Erythroblast (primary cell): ENCODE measurements around the gene UBE2G2.

Source experiments
- DNase-seq, 2 experiments: peaks; one replicate each; lab custom pipeline; 2025; lab: John Stamatoyannopoulos, UW
- GATA1 ChIP-seq: IDR thresholded peaks from 2 replicates; pipeline ENCODE4 v1.6.1; 2011; ENCODE audit warnings: low read depth, mild to moderate bottlenecking, control low read depth, low read length, moderate library complexity
- POLR2A ChIP-seq: IDR thresholded peaks from 2 replicates; pipeline ENCODE4 v1.6.1; 2011; ENCODE audit warnings: mild to moderate bottlenecking, low read length

The UBE2G2 gene

DNA sequence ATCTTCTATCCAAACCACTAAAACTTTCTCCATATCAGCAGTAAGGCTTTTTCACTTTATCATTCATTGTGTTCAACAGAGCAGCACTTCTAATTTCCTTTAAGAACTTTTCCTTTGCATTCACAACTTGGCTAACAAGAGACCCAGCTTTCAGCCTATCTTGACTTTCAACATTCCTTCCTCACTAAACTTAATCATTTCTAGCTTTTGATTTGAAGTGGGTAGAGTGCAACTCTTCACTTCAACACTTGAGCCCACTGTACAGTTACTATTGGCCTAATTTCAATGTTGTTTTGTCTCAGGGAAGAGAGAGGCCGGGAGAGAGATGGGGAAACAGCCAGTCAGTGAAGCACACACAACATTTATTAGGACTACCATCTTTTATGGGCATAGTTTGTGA, 2.0 kb downstream of the UBE2G2 start:
- no peak for TF ChIP-seq GATA1
- TF ChIP-seq POLR2A = no peak
- DNase-seq = no peak

DNA sequence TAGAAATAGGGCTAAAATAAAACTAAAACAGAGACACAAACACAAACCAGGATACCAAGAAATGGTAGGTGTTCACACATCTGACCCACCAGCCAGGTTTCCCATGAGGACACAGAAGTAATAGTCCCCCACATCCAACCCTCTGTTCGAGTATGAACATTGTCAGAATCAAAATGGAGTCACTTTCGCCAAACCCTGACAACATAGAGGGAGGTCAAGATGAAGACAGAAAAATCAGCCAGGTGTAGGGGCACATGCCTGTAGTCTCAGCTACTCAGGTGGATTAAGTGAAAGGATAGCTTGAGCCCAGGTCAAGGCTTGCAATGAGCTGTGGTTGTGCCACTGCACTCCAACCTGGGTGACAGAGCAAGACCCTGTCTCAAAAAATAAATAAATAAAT, 3.8 kb downstream of the UBE2G2 start:
- DNase-seq = no peak
- no peak for TF ChIP-seq GATA1
- no peak for TF ChIP-seq POLR2A

DNA sequence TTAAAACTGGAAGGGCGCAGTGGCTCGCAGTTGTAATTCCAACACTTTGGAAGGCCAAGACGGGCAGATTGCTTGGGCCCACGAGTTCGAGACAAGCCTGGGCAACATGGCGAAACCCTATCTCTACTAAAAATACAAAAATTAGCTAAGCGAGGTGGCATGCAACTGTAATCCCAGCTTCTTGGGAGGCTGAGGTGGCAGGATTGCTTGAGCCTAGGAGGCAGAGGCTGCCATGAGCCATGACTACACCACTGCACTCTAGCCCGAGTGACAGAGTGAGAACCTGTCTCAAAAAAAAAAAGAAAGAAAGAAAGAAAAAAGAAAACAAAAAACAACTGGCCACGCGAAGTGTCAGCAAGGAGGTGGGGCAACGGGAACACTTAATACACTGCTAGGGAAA, 6.3 kb downstream of the UBE2G2 start:
- TF ChIP-seq GATA1 (no peak), POLR2A (no peak)
- no peak for DNase-seq

DNA sequence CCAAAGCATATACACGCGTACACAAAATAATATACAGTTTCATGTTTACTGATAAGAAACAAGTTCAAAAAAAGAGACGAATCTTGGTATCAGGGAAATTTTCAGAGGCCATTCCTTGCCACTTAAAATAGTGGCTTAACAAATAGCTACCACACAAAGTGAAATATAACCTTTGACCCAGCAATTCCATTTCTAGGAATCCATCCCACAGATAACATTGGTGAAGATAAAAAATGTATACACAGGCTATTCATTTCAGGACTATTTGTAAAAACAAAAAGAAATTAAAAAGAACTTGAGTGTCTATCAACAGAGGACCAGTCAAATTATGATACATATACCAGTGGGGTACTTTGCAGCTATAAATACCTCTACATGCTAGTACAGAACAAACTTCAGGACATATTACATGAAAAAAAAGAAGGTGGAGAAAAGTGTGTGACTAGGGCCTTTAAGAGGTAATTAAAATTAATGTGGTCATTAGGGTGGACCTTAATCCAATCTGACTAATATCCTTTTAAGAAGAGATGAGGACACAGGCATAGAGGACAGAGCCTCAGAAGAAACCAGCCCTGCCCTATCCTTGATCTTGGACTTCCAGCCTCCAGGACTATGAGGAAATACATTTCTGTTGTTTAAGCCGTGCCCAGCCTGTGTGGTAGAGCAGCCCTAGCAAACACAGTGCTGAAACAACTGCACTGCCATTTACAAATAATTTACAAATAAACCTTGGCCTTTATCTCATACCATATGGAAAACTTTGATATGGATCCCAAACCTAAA, 7.8 kb downstream of the UBE2G2 start:
- no peak for TF ChIP-seq GATA1
- TF ChIP-seq POLR2A = no peak
- peak in 1 of 2 experiments; percentile 31 for DNase-seq

DNA sequence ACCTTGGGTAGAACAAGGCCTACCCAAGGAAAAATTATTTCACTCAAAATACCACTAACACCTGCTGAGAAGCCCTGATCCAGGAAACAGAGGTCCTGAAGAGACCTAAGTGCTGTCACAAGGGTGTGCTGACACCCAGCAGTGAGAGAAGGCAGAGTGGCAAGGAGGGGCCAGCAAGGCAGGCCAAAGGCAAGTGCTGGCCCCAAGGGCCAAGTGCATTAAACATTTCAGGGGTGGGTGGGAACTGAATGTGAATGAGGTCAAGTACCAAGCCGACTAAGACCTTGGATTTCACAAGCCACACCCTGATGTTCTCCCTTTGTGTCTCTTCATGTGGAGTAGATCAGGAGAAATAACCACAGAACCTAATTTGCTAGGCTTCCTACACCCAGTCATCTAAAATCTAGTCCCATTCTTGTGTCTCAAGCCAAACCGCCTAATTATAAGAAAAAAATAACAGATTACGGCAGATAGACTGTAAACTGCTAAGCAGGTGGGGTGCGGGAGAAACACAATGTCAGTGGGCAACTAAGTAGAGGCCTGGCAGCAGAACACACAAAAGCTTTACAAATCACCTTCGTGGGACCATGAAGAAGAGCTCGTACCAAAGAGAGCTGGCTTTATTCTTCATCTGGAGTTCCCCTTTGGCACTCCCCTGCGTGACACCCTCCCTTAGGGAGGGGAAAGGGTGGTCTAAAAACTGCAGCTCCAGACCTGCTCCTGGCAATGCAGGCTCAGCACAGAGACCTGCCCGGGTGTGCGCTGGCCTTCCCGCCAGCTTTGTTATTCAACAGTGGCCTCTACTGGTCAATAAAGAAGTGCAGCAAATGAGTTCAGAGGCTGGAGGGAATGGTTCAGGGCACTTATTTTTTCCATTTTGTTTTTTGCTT, 8.7 kb downstream of the UBE2G2 start:
- no peak for TF ChIP-seq GATA1
- TF ChIP-seq POLR2A = no peak
- DNase-seq = peak; percentile 76 to 82

DNA sequence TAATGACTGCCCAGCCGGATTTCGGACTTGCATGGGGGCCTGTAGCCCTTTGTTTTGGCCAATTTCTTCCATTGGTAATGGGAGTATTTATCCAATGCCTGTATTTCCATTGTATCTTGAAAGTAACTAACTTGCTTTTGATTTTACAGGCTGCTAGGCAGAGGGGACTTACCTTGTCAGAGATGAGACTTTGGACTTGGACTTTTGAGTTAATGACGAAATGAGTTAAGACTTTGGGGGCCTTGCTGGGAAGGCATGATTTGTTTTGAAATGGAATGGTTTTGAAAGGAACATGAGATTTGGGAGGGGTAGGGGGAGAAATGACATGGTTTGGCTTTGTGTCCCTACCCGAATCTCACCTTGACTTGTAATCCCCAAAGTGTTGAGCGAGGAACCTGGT, 9.6 kb downstream of the UBE2G2 start:
- TF ChIP-seq GATA1 (no peak), POLR2A (no peak)
- no peak for DNase-seq

DNA sequence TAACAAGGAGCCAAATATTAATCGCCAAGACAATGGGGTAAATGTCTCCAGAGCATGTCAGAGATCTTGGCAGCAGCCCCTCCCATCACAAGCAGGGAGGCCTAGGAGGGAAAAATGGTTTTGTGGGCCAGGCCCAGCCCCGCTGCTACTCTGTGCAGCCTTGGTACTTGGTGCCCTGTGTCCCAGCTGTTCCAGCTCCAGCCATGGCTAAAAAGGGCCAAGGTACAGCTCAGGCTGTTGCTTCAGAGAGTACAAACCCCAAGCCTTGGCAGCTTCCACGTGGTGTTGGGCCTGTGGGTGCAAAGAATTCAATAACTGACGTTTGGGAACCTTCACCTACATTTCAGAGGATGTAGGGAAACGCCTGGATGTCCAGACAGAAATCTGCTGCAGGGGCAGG, 10.4 kb downstream of the UBE2G2 start:
- TF ChIP-seq POLR2A (no peak), GATA1 (no peak)
- no peak for DNase-seq

DNA sequence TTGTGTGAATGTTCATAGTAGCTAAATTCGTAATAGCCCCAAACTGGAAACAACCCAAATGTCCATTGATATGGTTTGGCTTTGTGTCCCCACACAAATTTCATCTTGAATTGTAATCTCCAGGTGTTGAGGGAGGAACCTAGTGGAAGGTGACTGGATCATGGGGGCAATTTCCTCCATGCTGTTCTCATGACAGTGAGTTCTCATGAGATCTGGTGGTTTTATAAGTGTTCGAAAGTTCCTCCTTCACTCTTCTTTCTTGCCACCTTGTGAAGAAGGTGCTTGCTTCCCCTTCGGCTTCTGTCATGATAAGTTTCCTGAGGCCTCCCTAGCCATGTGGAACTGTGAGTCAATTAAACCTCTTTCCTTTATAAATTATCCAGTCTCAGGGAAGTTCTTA, 11.3 kb downstream of the UBE2G2 start:
- no peak for TF ChIP-seq GATA1
- no peak for TF ChIP-seq POLR2A
- no peak for DNase-seq

DNA sequence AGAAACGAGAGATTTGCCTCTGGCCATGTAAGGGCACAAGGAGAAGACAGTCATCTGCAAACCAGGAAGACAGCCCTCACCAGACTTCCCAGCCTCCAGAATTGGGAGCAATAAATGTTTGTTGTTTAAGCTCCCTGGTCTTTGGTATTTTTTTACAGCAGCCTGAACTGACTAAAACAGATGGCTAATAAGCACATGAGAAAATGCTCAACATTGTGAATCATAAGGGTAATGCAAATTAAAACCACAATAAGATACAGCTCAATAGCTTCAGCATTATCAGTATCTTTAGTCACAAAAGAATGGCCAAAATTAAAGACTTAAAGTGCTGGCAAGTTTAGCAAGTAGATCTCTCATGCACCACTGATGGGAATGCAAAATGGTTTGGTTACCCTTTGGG, 11.7 kb downstream of the UBE2G2 start:
- DNase-seq = no peak
- TF ChIP-seq POLR2A (no peak), GATA1 (no peak)

DNA sequence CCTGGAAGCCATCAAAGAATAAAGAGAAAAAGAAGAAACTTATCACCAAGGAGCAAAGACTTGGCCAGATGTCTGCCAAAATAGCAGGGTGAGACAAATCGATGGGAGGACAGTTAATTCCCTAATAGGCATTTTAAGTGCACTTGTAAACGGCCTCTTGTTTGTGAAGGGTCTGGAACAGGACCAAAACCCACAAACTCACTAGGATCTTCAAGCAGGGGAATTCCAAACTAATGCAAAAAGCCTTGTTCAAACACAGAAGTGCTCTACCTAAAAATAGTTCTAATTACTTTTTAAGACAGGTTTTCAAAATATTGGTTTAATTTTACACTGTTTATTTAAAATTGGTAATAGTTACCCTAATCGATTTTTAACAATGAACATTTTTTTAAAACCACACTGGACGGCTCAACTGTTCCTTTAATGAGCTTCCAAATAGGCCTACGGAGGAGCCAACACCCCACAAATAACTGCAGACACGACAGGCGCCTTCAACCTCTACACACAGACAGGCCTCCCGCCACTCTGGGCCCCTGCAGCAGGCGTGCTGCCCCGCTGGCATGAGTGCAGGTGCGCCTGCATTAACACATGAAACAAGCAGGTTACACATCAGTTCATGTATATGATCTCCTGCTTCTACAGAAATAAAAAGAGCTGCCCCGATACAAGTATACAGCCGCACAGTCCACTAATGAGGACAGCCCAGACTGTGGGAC, 15.8 kb downstream of the UBE2G2 start:
- no peak for DNase-seq
- TF ChIP-seq GATA1 = no peak
- TF ChIP-seq POLR2A = no peak

DNA sequence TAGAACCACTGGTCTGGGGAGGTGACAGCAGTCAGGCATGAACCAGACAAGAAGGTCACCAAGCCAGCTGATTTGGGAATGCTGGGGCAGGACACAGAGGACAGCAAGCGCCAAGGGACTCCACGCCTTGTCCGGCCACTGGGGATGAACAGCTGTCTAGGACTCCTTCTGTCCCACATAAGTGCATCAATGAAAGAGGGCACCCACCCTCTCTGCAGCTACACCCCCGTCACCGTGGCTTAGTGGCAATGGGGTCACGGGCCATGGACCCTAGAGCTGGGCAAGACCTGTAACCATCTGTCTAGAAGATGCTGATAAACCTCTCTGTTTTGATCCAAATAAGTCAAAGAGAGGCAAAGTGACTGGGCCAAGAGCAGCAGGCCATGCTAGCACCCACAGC, 16.8 kb downstream of the UBE2G2 start:
- no peak for TF ChIP-seq POLR2A
- TF ChIP-seq GATA1 = no peak
- no peak for DNase-seq

DNA sequence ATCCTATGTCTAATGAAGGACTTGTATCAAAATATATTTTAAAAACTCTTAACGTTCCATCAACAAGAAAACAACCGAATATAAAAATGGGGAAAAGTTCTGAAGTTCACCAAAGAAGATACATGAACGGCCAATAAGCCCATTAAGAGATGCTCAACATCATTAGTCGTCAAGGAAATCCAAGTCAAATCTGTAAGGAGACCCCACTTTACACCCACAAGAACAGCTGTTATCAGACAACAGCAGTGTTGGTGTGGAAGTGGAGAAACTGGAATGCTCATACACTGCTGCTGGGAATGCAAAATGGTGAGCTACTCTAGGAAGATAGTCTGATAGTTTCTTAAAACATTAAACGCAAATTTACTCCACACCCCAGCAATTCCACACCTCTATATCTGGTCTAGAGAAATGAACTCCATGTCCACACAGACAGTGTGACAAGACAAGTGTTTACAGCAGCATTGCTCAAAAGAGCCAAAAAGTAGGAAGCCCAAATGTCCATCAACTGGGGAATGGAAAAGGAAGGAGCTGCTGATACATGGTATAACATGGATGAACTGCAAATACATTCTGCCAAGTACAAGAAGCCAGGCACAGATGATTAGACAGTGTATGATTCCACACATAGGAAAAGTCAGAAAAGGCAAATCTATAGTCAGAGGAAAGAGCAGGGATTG, 18.5 kb downstream of the UBE2G2 start:
- TF ChIP-seq POLR2A = no peak
- TF ChIP-seq GATA1 = no peak
- no peak for DNase-seq

DNA sequence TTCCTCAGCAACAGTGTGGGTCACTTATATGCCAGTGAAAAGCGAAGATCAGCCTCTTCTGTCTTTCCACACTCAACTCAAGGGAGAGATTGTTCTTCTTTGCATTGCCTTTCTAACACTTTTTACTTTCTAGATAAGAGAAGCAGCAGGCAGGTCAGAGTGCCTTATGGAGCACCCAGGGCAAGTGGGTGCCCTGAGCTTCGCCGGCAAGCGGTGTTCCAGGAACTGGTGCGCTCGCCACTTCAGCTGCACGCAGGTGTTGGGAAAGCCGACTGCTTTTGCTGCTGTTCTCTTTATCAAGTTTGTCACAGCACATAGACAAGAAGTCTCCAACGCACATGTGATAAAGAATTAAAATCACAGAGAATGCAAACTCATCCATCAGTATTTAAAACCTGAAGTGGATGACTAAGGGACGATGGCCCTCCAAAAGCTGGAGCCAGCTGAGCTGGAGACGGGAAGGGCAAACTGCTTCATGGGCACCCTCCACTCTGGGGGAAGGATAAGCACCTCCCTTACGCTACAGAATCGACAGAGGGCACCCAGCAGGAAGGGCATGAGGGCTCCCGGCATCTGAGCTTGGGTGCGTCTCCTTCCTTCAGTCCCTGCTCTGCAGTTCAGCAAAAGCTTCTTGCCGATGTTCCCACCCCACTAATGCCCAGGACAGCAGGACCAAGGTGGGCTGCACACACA, 20.7 kb downstream of the UBE2G2 start:
- no peak for DNase-seq
- TF ChIP-seq POLR2A (no peak), GATA1 (no peak)

DNA sequence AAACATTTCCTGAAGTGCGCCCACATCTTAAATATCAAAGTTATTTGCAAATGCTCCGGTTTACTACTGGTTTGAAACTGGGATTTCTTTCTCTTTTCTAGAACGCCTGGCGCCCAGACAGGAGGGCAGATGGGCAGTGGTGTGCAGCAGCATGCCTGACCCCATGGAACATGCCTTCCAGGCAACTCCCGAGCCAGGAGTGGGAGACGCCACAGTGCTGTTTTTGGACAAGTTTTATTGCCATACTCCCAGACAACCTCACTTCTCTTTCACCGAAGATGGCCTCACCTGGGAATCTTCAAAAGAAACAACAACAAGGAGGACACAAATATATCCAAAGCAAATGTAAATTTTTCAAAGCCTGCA, 21.5 kb downstream of the UBE2G2 start:
- no peak for DNase-seq
- TF ChIP-seq GATA1 = no peak
- no peak for TF ChIP-seq POLR2A
